KMS-11 (cell line): ENCODE measurements around the gene KRTAP27-1.

Source experiments
- H2AFZ ChIP-seq: fragments of 200-600 bp; sonication (generic); 2 replicates; pipeline ENCODE4 v1.6.1; 2016; ENCODE audit warnings: antibody characterized with exemption, mixed run types, low read depth
- H3K27ac ChIP-seq: fragments of 200-600 bp; sonication (generic); 2 replicates; pipeline ENCODE4 v1.6.1; 2016; ENCODE audit warnings: mild to moderate bottlenecking, mixed run types
- H3K27me3 ChIP-seq: fragments of 200-600 bp; sonication (generic); 2 replicates; pipeline ENCODE4 v1.6.1; 2017; ENCODE audit warnings: mild to moderate bottlenecking, low read depth, mixed run types, moderate library complexity; ENCODE audit not compliant: insufficient read depth
- H3K36me3 ChIP-seq: fragments of 200-600 bp; sonication (generic); 2 replicates; pipeline ENCODE4 v1.6.1; 2017; ENCODE audit warnings: mild to moderate bottlenecking, mixed run types; ENCODE audit not compliant: insufficient read depth
- H3K4me1 ChIP-seq: fragments of 200-600 bp; sonication (generic); 2 replicates; pipeline ENCODE4 v1.6.1; 2016; ENCODE audit warnings: mild to moderate bottlenecking, low read depth, mixed run types; ENCODE audit not compliant: poor library complexity, severe bottlenecking
- H3K4me2 ChIP-seq: fragments of 200-600 bp; sonication (generic); 2 replicates; pipeline ENCODE4 v1.7.0; 2016; ENCODE audit warnings: mild to moderate bottlenecking, mixed run types
- H3K4me3 ChIP-seq: fragments of 200-600 bp; sonication (generic); IDR thresholded peaks from 2 replicates; pipeline ENCODE4 v1.6.1; 2017; ENCODE audit warnings: low read depth, low read length, mixed read lengths; ENCODE audit not compliant: insufficient read depth
- H3K79me2 ChIP-seq: fragments of 200-600 bp; sonication (generic); 2 replicates; pipeline ENCODE4 v1.6.1; 2016; ENCODE audit warnings: low read depth, mixed run types; ENCODE audit not compliant: insufficient read depth
- H3K9ac ChIP-seq: fragments of 200-600 bp; sonication (generic); 2 replicates; pipeline ENCODE4 v1.6.1; 2016; ENCODE audit warnings: mild to moderate bottlenecking, mixed run types
- H4K20me1 ChIP-seq: fragments of 200-600 bp; sonication (generic); 2 replicates; pipeline ENCODE4 v1.6.1; 2016; ENCODE audit warnings: mild to moderate bottlenecking, mixed run types; ENCODE audit not compliant: insufficient read depth
- TF ChIP-seq, protein P1 (sequence below): fragments of 200-600 bp; sonication (generic); conservative IDR thresholded peaks from 2 replicates; pipeline ENCODE4 v1.6.1; 2017; ENCODE audit warnings: low read depth, mild to moderate bottlenecking, antibody characterized with exemption, low read length, moderate library complexity, mixed read lengths

Gene KRTAP27-1

GRCh38 chr21:30326390-30326789 is 11.1 kb downstream of the KRTAP27-1 start:
- no peaks in the 10 kb centered on the region for H3K36me3 ChIP-seq
- H3K27ac ChIP-seq = no peak overlapping the region
- H3K9ac ChIP-seq = no peak overlapping the region
- no peaks in the 10 kb centered on the region for H3K27me3 ChIP-seq
- H3K79me2 ChIP-seq = no peaks in the 10 kb centered on the region
- no peak overlapping the region for H3K4me3 ChIP-seq
- H3K4me2 ChIP-seq = no peak overlapping the region
- no peaks in the 10 kb centered on the region for H3K4me1 ChIP-seq
- H4K20me1 ChIP-seq = no peaks in the 10 kb centered on the region
- TF ChIP-seq, protein P1, sequence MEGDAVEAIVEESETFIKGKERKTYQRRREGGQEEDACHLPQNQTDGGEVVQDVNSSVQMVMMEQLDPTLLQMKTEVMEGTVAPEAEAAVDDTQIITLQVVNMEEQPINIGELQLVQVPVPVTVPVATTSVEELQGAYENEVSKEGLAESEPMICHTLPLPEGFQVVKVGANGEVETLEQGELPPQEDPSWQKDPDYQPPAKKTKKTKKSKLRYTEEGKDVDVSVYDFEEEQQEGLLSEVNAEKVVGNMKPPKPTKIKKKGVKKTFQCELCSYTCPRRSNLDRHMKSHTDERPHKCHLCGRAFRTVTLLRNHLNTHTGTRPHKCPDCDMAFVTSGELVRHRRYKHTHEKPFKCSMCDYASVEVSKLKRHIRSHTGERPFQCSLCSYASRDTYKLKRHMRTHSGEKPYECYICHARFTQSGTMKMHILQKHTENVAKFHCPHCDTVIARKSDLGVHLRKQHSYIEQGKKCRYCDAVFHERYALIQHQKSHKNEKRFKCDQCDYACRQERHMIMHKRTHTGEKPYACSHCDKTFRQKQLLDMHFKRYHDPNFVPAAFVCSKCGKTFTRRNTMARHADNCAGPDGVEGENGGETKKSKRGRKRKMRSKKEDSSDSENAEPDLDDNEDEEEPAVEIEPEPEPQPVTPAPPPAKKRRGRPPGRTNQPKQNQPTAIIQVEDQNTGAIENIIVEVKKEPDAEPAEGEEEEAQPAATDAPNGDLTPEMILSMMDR = no peak
- H2AFZ ChIP-seq = no peak overlapping the region

- no peak within 1 kb of the TSS for H2AFZ ChIP-seq
- no peak within 1 kb of the TSS for H3K4me2 ChIP-seq
- H4K20me1 ChIP-seq = no peaks in the 10 kb centered on the region
- no peak within 1 kb of the TSS for H3K9ac ChIP-seq
- no peaks in the 10 kb centered on the region for H3K36me3 ChIP-seq
- TF ChIP-seq, protein P1 = no peak
- H3K4me1 ChIP-seq = no peaks in the 10 kb centered on the region
- no peak within 1 kb of the TSS for H3K4me3 ChIP-seq
- no peaks in the 10 kb centered on the region for H3K27me3 ChIP-seq
- no peak within 1 kb of the TSS for H3K27ac ChIP-seq
- H3K79me2 ChIP-seq = no peaks in the 10 kb centered on the region
Observed at GRCh38 chr21:30320215-30320614, 17.3 kb downstream of the KRTAP27-1 start, which contains the start of gene KRTAP26-1. TSS of gene KRTAP26-1 (minus strand) at chr21:30320315. CDS start at chr21:30320035, 280 bp downstream.

DNA sequence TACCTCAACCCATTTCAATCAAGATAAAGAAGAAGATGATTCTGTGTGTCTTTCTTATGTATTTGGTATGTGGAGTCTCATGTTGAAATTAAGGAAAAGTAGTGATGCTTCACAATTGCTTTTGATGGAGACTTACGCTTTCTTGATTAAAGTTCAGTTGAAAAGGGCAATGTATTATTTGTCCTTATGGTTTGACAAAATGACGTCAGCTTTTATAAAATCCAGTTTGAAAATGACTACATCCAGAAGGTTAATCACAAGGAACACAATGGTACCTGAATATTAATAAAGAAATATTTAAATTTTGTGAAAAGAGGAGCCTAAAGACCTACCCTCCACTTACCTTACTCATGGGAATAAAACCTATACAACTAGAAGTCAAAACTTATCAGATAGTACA is 21.8 kb downstream of the KRTAP27-1 start:
- no peaks in the 10 kb centered on the region for H3K79me2 ChIP-seq
- H3K27me3 ChIP-seq = no peaks in the 10 kb centered on the region
- no peak overlapping the region for H3K4me3 ChIP-seq
- TF ChIP-seq, protein P1 = no peak
- no peak overlapping the region for H3K4me2 ChIP-seq
- no peaks in the 10 kb centered on the region for H3K36me3 ChIP-seq
- H2AFZ ChIP-seq = no peak overlapping the region
- H4K20me1 ChIP-seq = no peaks in the 10 kb centered on the region
- H3K9ac ChIP-seq = no peak overlapping the region
- no peak overlapping the region for H3K27ac ChIP-seq
- no peaks in the 10 kb centered on the region for H3K4me1 ChIP-seq

- Histone ChIP-seq H3K9ac (no peak overlapping the region), H4K20me1 (no peaks in the 10 kb centered on the region), H3K4me3 (no peak overlapping the region), H3K4me1 (no peaks in the 10 kb centered on the region), H2AFZ (no peak overlapping the region), H3K27me3 (no peaks in the 10 kb centered on the region), H3K36me3 (no peaks in the 10 kb centered on the region), H3K79me2 (no peaks in the 10 kb centered on the region), H3K4me2 (no peak overlapping the region), H3K27ac (no peak overlapping the region)
- TF ChIP-seq, protein P1 = no peak
Observed at GRCh38 chr21:30306884-30307283, 30.6 kb downstream of the KRTAP27-1 start.
